ENCODE results near the gene PRKD1.

GRCh38 chr14:29820785-29821184, 106.9 kb downstream of the PRKD1 start:
- TF ChIP-seq FOXA1 (IDR thresholded peaks at IDR 0.05) = no peak
- TF ChIP-seq BHLHE40 (IDR thresholded peaks at IDR 0.05; ENCODE audit: borderline replicate concordance) = no peak
- TF ChIP-seq HDGF (IDR thresholded peaks at IDR 0.05; ENCODE audit: borderline replicate concordance) = no peak
- no peak for TF ChIP-seq NFRKB (IDR thresholded peaks at IDR 0.05)
- TF ChIP-seq L3MBTL2 (conservative IDR thresholded peaks at IDR 0.05) = no peak
- TF ChIP-seq FOXM1 (IDR thresholded peaks at IDR 0.05; ENCODE audit: borderline replicate concordance) = no peak
- no peak for TF ChIP-seq TARDBP (IDR thresholded peaks at IDR 0.05)
- TF ChIP-seq FOXK2 (IDR thresholded peaks at IDR 0.05) = no peak
- no peak for TF ChIP-seq ZNF384 (IDR thresholded peaks at IDR 0.05)
- TF ChIP-seq SP1 (IDR thresholded peaks at IDR 0.05) = no peak
- TF ChIP-seq ELF4 (IDR thresholded peaks at IDR 0.05) = no peak
- no peak for TF ChIP-seq SUZ12 (IDR thresholded peaks at IDR 0.05)
- TF ChIP-seq, protein P1, sequence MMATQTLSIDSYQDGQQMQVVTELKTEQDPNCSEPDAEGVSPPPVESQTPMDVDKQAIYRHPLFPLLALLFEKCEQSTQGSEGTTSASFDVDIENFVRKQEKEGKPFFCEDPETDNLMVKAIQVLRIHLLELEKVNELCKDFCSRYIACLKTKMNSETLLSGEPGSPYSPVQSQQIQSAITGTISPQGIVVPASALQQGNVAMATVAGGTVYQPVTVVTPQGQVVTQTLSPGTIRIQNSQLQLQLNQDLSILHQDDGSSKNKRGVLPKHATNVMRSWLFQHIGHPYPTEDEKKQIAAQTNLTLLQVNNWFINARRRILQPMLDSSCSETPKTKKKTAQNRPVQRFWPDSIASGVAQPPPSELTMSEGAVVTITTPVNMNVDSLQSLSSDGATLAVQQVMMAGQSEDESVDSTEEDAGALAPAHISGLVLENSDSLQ (IDR thresholded peaks at IDR 0.05) = no peak

Measured in HEK293T (cell line).